Urinary bladder (tissue), 4 donors: ENCODE results near the gene SEPTIN8. TPM values are rescaled to one million over a fixed set of nuclear protein-coding genes. Genes with fewer than 3 reads are reported as not detected.
"Not testable (repeated sequence)": the region's sequence is repeated elsewhere in the genome, so short reads cannot be mapped to it uniquely, and the experiment has no call there.

Source experiments
- DNase-seq: peaks from one replicate; pipeline ENCODE4 v3.0.0-alpha.2; 2015; ENCODE audit errors: extremely low spot score
- H3K27ac ChIP-seq: one replicate; pipeline ENCODE4 v1.5.1; 2013; ENCODE audit warnings: low read depth, mild to moderate bottlenecking, moderate library complexity
- H3K36me3 ChIP-seq: one replicate; pipeline ENCODE4 v1.6.1; 2013; ENCODE audit warnings: mild to moderate bottlenecking, moderate library complexity; ENCODE audit not compliant: insufficient read depth
- H3K4me1 ChIP-seq: one replicate; pipeline ENCODE4 v1.6.1; 2013; ENCODE audit warnings: mild to moderate bottlenecking, moderate library complexity; ENCODE audit not compliant: insufficient read depth
- H3K4me3 ChIP-seq: one replicate; pipeline ENCODE4 v1.5.1; 2013; ENCODE audit warnings: low read depth, low read length
- WGBS: extraction: QIAGEN DNeasy Blood & Tissue Kit; methylation state at CpG from one replicate; pipeline ENCODE4 v1.1.7; 2013; 5-methylcytosine and 5-hydroxymethylcytosine counted together
- polyA plus RNA-seq: library from polyadenylated mRNA; stranded (reverse); fragments of 200-250 nt; gene quantifications from one replicate; pipeline ENCODE4 v1.2.3, GENCODE V29; 2013
- total RNA-seq: library from RNA; depleted of rRNA; stranded (reverse); fragments of >200 nt; gene quantifications from one replicate; pipeline ENCODE4 v1.2.3, GENCODE V29; 2014
- donor health status: healthy with polysubstance abuse.
- donor health status: healthy.

The SEPTIN8 gene
- total and polyA plus RNA-seq, 2 donors = 28.3 to 64.8 TPM

DNA sequence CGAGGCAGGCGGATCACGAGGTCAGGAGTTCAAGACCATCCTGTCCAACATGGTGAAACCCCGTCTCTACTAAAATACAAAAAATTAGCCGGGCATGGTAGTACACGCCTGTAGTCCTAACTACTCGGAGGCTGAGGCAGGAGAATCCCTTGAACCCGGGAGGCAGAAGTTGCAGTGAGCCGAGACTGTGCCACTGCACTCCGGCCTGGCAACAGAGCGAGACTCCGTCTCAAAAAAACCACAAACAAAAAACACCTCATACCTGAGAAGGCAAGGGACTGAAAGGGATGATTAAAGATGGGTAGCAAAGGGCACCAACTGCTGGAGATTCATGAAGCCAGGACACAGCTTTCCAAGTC, 29.7 kb upstream of the SEPTIN8 start:
- not testable (repeated sequence) for DNase-seq, H3K4me3 ChIP-seq, H3K4me1 ChIP-seq, H3K27ac ChIP-seq, H3K36me3 ChIP-seq
- WGBS = 93% methylated on average over 12 of the region's 12 CpGs

DNA sequence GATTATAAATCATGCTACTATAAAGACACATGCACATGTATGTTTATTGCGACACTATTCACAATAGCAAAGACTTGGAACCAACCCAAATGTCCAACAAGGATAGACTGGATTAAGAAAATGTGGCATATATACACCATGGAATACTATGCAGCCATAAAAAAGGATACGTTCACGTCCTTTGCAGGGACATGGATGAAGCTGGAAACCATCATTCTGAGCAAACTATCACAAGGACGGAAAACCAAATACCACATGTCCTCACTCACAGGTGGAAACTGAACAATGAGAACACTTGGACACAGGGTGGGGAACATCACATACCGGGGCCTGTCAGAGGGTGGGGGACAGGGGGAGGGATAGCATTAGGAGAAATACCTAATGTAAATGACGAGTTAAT, 28.8 kb upstream of the SEPTIN8 start:
- H3K36me3 ChIP-seq, DNase-seq, H3K27ac ChIP-seq, H3K4me3 ChIP-seq, H3K4me1 ChIP-seq: not testable (repeated sequence)
- WGBS = 94% methylated on average over 6 of the region's 6 CpGs

DNA sequence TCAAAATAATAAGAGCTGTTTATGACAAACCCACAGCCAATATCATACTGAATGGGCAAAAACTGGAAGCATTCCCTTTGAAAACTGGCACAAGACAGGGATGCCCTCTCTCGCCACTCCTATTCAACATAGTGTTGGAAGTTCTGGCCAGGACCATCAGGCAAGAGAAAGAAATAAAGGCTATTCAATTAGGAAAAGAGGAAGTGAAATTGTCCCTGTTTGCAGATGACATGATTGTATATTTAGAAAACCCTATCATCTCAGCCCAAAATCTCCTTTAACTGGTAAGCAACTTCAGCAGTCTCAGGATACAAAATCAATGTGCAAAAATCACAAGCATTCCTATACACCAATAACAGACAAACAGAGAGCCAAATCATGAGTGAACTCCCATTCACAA, 27.2 kb upstream of the SEPTIN8 start:
- whole genome bisulfite sequencing = 84% methylated on average over 1 of the region's 1 CpG
- not testable (repeated sequence) for H3K4me1 ChIP-seq, H3K4me3 ChIP-seq, H3K27ac ChIP-seq, H3K36me3 ChIP-seq, DNase-seq

DNA sequence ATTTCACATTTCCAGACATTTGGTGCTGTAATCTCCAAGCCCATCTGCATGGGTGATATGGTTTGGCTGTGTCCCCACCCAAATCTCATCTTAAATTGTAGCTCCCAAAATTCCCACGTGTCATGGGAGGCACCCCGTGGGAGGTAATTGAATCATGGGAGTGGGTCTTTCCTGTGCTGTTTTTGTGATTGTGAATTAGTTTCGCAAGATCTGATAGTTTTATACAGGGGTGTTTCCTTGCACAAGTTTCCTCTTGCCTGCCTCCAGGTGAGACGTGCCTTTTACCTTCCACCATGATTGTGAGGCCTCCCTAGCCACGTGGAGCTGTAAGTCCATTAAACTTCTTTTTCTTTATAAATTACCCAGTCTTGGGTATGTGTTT, 25.6 kb upstream of the SEPTIN8 start:
- DNase-seq, H3K36me3 ChIP-seq, H3K4me1 ChIP-seq, H3K4me3 ChIP-seq, H3K27ac ChIP-seq: not testable (repeated sequence)
- 76% methylated on average over 5 of the region's 5 CpGs for WGBS

DNA sequence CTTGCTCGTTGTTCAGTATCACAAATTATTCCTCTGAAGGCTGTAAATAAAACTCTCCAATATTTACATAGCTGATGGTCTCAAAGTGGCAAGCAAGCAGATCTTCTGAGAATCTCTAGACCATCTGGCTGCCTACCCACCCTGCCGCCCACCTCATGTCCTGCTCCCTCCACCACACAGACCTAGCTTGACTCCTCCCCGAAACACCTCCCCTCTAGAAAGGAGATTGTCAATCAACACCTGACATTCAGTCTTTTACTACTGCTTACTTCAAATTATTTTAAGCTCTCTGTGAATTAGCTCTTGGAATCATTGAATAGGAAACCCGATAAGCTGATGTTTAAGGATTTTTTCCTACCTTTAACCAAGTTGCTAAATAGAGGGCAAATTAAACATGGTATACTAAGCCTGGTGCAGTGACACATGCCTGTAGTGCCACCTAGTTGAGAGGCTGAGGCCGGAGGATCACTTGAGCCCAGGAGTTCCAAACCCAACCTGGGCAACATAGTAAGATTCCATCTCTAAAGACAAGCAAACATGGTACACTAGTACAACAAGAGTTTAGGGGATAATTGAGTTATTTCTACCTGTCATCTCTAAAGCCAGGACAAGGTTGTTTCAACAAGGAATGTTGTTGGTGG, 25.1 kb upstream of the SEPTIN8 start:
- H3K36me3 ChIP-seq = no peaks in the 10 kb centered on the region
- no peak for DNase-seq
- 79% methylated on average over 5 of the region's 5 CpGs for WGBS
- no peak overlapping the region for H3K4me3 ChIP-seq
- H3K4me1 ChIP-seq = no peaks in the 10 kb centered on the region
- no peak overlapping the region for H3K27ac ChIP-seq

DNA sequence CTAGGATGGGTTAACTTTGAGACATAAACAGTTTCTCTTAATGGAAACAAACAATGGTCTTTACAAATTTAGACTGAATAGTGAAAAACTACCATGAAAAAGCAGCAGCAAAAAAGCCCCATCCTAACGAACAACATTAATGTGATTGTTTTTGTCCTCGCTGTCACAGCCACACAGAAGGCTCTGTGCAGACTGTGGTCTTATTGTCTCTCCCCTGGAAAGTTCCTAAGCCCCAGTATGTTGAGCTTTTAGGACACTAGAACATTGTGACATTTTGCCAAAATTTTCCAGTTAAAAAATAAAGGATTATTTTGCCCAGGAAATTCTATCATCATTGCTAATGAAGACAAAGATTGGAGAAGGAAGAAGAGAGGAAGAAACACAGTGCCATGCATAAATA, 23.5 kb upstream of the SEPTIN8 start:
- H3K36me3 ChIP-seq = no peaks in the 10 kb centered on the region
- no peak overlapping the region for H3K4me3 ChIP-seq
- no peak for DNase-seq
- WGBS = 77% methylated on average over 2 of the region's 2 CpGs
- no peak overlapping the region for H3K27ac ChIP-seq
- no peaks in the 10 kb centered on the region for H3K4me1 ChIP-seq

DNA sequence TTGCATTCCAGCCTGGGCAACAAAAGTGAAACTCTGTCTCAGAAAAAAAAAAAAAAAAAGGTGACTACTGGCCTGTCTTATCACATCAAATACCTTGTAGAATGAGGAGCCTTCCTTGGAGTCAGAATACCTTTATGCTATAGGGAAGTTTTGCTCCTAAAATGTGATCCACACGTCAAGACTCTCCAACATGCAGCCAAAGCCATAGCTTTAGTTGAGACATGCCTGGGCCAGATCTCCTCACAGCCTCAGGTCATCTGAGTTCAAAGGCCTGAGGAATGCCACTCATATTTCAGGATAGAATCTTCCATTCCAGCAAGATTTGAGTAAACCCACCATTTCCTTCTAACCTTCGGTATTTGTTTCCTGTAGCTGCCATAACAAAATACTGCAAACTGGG, 22.4 kb upstream of the SEPTIN8 start:
- DNase-seq = no peak
- WGBS = 73% methylated on average over 2 of the region's 2 CpGs
- H3K4me1 ChIP-seq = no peaks in the 10 kb centered on the region
- H3K4me3 ChIP-seq = no peak overlapping the region
- H3K27ac ChIP-seq = no peak overlapping the region
- no peaks in the 10 kb centered on the region for H3K36me3 ChIP-seq

DNA sequence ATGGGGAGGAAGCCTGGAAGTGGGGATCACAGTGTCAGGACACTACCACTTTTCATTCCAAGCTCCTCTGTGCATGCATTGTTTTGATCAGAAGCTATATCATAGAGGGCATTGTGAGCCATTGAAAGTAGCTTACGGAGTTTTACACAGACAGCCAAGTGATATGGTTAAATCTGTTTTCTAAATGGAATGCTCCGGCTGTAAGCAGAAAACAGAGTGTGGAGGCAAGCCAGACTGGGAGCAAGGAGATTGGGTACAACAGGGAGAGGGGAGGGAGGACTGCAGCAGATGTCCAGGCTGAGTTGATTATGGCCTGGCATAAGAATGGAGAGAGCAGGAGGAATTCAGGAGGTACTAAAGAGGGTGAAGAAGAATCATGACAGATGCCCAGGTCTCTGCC, 20.6 kb upstream of the SEPTIN8 start:
- Histone ChIP-seq H3K27ac (no peak overlapping the region), H3K36me3 (no peaks in the 10 kb centered on the region), H3K4me3 (no peak overlapping the region), H3K4me1 (no peaks in the 10 kb centered on the region)
- DNase-seq = no peak
- WGBS = 42% methylated on average over 2 of the region's 2 CpGs

DNA sequence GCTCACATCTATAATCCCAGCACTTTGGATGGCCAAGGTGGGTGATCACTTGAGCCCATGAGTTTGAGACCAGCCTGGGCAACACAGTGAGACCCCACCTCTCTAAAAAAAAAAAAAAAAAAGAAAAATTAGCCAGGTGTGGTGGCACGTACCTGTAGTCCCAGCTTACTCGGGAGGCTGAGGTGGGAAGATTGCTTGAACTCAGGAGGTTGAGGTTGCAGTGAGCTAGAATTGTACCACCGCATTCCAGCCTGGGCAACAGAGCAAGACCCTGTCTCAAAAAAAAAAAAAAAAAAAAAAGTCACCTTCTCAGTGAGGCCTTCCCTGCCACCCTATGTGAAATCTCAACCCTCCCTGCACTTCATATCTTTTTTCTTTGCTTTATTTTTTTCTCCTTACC, 14.0 kb upstream of the SEPTIN8 start:
- WGBS = 95% methylated on average over 3 of the region's 3 CpGs
- no peak overlapping the region for H3K4me3 ChIP-seq
- no peak overlapping the region for H3K27ac ChIP-seq
- H3K4me1 ChIP-seq = no peaks in the 10 kb centered on the region
- DNase-seq = no peak
- H3K36me3 ChIP-seq = no peaks in the 10 kb centered on the region

DNA sequence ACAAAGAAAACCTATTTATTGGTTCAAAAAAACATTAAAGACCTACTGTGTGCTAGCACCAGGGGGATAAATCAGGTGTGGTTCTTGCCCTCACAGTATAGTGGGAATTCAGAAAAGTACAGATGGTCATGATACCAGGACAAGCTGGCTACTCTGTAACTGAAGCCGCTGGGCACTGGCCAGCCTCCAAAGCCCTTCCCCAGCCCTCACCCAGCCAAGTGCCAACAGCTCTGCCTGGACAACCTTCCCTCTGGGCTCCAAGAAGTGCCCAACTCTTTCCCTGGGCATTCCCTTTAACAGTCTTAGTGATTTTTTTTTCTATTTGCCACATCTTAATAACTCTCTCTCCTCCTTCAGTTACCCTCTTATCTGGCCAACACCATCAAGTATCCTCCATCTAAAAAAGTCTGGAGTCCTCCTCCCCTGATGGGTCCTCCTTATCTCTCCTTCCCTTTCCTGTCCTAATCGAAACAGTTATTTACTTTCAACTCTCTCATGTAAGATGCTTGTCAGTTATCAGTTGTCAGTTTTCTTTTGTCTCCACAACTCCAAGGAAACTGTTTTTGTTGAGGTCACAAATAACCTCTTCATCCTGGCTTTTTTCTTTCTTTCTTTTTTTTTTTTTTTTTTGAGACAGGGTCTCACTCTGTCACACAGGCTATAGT, 13.3 kb upstream of the SEPTIN8 start:
- no peaks in the 10 kb centered on the region for H3K36me3 ChIP-seq
- no peak overlapping the region for H3K27ac ChIP-seq
- no peak overlapping the region for H3K4me3 ChIP-seq
- H3K4me1 ChIP-seq = no peaks in the 10 kb centered on the region
- DNase-seq = no peak
- WGBS = 59% methylated on average over 2 of the region's 2 CpGs

DNA sequence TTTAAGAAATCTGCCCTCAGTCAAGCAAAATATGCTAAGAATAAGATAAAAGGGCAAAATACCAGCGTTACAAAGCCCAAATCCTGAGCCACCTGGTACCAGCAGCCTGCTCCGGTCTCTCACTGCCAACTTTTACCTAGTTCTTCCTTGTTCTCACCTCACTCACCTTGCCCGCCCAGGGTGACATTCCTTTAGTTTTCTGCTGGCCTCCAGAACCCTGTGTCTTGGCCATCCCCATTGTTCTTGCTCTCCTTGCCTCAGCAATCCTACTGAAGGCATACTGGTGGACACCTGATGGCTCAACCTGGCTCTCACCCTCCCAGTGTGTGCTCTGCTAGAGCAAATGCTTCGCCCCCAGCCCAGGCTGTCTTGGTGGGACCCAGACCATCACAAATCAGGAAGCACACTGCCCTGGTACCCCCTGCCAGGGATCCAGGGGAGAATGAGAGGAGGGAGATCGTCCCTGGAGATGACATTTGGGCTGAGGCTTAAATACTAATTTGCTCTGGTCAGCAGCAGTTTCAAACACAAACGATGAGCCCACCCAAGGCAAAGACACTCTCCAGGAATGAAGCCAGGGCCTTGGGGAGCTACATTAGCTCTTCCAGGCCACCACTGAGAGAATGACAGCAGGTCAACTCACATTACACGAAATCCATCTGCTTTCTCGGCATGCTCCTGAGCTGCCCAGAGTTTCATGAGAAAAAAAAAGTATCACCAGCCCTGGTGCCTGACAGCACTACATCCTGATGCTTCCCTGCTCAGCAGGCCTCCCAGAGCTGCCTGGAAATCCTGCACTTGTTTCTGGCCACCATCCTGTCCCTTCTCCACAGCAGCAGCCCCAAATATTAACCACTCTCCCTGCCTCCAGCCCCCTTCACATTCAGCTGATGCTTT, 12.2 kb upstream of the SEPTIN8 start:
- H3K36me3 ChIP-seq = no peaks in the 10 kb centered on the region
- DNase-seq = no peak
- WGBS = 78% methylated on average over 8 of the region's 8 CpGs
- H3K27ac ChIP-seq = no peak overlapping the region
- H3K4me1 ChIP-seq = no peaks in the 10 kb centered on the region
- no peak overlapping the region for H3K4me3 ChIP-seq

DNA sequence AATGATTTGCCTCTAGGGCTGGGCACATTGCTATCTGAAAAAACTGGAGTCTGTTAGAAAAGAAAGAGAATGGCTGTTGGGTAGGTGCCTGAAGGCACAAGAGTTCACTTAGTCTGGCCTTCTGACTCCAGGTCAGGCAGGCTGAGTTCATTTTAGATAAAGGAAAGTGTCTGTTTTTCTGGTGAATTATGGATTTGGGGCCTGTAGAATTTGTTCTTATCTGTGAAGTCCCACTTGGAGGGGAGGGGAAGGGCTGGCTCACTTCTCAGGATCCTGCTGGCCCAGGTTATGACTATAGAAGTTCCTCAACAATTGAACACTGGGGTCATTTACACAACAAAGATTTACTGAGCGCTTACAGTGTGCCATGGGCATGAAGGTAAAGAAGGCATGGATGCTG, 11.5 kb upstream of the SEPTIN8 start:
- Histone ChIP-seq H3K36me3 (no peaks in the 10 kb centered on the region), H3K4me1 (no peaks in the 10 kb centered on the region), H3K27ac (no peak overlapping the region), H3K4me3 (no peak overlapping the region)
- DNase-seq = no peak
- WGBS = 95% methylated on average over 1 of the region's 1 CpG

DNA sequence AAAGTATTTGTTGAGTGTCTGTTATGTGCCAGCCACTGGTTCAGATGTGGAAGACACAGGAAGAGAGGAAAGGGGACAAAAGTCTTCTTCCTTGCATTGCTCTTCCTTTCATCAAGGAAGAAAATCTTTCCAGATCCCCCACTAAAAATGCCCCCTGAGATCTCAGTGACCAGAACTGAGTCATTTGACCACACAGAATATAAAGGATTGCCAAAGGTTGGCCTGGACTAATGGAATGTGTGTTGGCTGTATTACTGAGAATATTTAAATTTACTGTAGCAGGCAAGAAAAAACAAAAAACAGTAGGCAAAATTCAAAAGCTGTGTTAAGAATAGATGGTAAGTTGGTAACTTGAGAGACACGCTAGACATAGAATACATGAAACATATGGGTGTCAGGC, 10.0 kb upstream of the SEPTIN8 start:
- no peak overlapping the region for H3K4me3 ChIP-seq
- 97% methylated on average over 1 of the region's 1 CpG for WGBS
- DNase-seq = no peak
- no peaks in the 10 kb centered on the region for H3K36me3 ChIP-seq
- H3K27ac ChIP-seq = no peak overlapping the region
- H3K4me1 ChIP-seq = no peaks in the 10 kb centered on the region

DNA sequence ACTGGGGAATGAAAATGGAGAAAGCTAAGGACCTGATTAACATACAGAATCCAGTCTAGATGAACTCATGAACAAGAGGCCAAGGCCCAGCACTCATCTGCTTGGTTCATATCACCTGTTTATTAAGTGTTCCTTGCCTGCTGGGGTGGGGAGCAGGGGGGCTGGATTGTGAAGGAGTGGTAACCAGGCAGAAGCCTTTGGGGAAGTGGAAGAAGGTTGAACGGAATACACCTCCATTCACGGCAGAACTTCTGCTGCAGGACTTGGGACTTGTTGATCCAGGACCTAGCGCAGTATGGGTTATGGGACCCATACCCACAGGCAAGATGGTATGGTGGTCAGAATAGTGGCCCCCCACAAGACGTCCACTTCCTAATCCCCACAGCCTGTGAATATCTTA, 8.8 kb upstream of the SEPTIN8 start:
- no peaks in the 10 kb centered on the region for H3K36me3 ChIP-seq
- DNase-seq = no peak
- H3K27ac ChIP-seq = no peak overlapping the region
- H3K4me1 ChIP-seq = no peaks in the 10 kb centered on the region
- H3K4me3 ChIP-seq = no peak overlapping the region
- 91% methylated on average over 4 of the region's 4 CpGs for WGBS
